HG03354 (cell line): Measurements from ENCODE around the gene PLPPR5.
A peak's percentile ranks its signal among the peaks of the same experiment; 100 is the strongest.
"Not testable (repeated sequence)": the region's sequence is repeated elsewhere in the genome, so short reads cannot be mapped to it uniquely, and the experiment has no call there.

Experiments
- ATAC-seq: cut with Tn5 transposase; IDR thresholded peaks from one replicate; pipeline ENCODE4 v1.9.1; 2021; ENCODE audit warnings: mild to moderate bottlenecking; ENCODE audit not compliant: unreplicated experiment, poor library complexity, severe bottlenecking

PLPPR5 gene

DNA sequence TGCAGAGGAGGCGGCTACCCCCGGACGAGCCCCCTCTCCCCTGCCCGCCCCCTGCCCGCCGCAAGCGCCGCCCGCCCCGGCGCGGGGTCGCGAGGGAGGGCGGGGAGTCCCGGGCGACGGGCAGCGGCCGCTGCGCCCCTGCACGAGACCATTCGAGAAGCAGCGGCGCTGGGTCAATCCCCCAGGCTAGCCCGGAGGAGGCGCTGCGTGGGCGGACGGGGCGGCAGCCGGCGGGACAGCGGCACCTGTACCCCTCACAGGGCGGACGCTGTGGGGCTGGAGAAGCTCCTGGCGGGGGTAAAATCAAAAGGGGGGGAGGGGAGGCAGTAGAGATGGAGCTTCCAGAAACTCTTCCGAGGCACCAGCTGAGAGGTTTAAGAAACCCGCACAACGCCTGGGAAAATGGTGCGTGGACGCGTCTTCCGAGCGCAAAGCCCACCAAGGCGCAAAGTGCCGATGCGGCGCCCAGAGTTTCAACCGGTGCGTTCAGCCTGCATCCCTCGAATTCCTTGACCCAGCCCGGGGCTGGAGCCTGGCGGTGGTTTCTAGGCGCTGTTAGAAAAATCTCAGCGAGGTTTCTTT, at the start of gene PLPPR5:
Gene PLPPR5, minus strand, starts transcription at position 1 of the 582 bp plus-strand sequence. CDS start 190 bp downstream, outside the sequence.
- ATAC-seq, result peak; percentile 58

- ATAC-seq, result no peak
Measured at GRCh38 chr1:99051611-99052283, 47.1 kb upstream of the PLPPR5 start.

GRCh38 chr1:99049745-99050144, 45.1 kb upstream of the PLPPR5 start:
- ATAC-seq, result no peak

DNA sequence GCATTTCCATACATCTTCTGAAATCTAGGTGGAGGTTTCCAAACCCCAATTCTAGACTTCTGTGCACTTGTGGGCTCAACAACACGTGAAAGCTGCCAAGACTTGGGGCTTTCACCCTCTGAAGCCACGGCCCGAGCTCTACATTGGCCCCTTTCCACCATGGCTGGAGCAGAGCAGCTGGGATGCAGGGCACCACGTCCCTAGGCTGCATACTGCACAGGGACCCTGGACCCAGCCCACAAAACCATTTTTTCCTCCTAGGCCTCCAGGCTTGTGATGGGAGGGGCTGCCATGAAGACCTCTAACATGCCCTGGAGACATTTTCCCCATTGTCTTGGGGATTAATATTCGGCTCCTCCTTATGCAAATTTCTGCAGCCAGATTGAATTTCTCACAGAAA, 32.1 kb upstream of the PLPPR5 start:
- ATAC-seq, result not testable (repeated sequence)

DNA sequence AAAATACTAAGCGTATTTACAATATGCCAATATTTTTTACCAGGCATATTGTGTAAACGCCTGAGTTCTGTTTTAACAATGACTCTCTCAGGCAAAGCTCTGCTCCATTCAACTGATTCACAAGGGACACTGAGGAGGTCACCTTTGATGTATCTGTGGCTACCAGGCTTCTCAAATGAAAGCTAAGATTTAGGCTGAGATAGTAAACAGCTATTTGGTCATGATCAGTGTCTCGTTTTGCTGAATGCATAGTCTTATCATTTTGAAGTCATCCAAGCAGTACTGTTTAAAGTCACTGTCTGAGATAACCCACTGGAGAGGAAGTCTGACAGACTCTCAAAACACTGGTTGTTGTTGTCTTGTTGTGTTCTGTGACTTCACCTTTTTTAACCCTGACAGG, 13.7 kb upstream of the PLPPR5 start:
- no peak for ATAC-seq

GRCh38 chr1:99017655-99018054, 13.0 kb upstream of the PLPPR5 start:
- no peak for ATAC-seq

DNA sequence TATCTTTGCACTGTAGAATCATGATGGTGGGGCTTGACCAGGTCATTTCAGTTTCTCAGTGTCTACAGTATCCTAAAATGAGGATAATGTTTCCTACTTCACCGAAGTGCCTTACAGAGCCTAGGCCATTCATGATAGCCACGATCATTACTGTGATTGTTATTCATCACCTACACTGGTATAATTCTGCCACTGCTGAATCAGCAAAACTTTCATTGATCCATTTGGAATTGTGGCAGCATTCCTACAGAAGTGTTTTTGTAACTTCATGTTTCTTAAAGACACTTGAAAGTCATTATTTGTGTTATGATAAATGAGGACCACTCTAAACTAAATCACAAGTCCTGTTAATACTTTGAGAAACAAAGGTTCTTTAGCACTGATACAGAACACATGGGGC, 6.0 kb upstream of the PLPPR5 start:
- ATAC-seq, result no peak

GRCh38 chr1:99007366-99007765, 2.7 kb upstream of the PLPPR5 start:
- no peak for ATAC-seq

- no peak for ATAC-seq
Measured at GRCh38 chr1:99005537-99005942, 879 bp upstream of the PLPPR5 start.

GRCh38 chr1:99004254-99004860, 304 bp downstream of the PLPPR5 start:
- peak; percentile 60 for ATAC-seq

DNA sequence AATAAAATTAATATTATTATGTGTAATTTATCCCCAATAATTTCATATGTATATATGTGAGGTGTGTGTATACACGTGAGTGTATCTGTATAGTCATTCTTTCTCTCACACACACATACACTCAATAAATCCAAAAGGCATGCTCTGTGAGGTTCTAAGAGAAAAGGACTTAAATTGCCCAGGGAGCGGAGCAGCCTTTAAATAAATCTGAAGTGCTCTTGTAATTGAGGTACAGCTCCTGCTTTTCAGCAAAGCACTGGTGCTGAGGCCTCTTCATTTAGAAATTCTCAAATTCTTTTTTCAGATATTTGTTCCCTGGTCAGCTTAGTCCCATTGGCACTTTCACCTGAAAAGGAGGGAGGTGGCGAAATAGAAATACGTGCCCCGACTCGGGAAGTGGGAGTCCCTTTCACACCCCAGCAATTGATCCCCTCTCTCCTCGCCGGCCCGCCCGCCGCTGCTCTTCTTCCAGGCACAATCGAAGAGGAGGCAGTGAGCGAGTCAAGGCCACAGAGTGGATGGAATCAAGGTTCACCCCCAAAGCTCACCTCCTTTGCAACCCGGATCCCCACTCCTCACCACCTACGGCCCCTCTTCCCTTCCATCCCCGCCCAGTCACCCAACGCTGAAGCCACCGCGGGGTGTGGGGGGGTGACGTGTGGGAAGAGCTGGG, 944 bp downstream of the PLPPR5 start:
- peak; percentile 6 for ATAC-seq

GRCh38 chr1:98992844-98993243, 11.8 kb downstream of the PLPPR5 start:
- no peak for ATAC-seq

GRCh38 chr1:98991127-98992012, 13.3 kb downstream of the PLPPR5 start:
- ATAC-seq, result peak; percentile 66

DNA sequence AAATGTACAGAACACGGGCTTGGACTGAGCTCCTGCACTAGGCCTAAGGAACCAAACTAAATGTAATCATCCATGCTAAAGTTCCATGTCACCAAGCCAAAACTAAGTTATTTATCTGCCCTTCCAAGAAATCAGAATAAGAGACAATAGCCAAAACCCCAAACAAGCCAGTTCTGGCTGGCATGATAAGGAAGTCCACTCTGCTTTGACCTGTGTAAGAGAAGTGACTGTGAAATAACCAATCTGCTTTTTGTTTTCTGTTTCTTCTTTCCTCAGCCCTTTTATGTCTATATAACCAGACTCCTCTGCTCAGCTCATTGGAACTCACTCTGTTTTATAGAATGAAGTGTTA, 15.1 kb downstream of the PLPPR5 start:
- no peak for ATAC-seq

DNA sequence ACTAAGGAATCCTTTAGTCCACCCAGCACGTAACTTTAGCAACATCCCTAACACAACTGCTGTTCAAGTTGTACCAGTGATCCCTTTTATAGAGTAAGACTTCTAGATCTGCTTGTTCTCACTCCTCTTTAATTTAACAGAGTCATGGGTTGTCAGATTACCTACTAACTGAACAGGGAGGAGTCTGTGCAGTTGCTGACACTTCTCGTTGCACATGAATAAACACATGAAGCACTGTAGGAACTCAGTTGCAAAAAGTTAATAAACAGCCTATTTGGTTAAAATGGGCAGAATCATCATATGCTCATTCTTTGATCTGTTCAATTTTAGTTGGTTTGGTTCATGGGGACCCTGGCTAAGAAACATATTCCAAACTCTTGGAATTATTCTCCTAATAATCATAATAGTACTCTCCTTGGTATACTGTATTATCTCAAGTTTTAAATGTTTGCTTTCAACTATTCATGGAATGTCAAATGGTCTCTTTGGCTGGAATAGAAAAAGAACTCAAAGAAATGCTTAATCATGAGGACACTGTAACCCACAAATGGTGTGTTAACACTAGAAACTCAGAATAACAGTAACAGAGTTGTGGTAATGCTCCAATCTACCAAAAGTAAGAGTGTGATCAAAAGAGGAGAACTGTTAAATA, 15.6 kb downstream of the PLPPR5 start:
- peak; percentile 74 for ATAC-seq

GRCh38 chr1:98985687-98986086, 19.0 kb downstream of the PLPPR5 start:
- ATAC-seq, result no peak

GRCh38 chr1:98981917-98982513, 22.6 kb downstream of the PLPPR5 start:
- ATAC-seq, result no peak

DNA sequence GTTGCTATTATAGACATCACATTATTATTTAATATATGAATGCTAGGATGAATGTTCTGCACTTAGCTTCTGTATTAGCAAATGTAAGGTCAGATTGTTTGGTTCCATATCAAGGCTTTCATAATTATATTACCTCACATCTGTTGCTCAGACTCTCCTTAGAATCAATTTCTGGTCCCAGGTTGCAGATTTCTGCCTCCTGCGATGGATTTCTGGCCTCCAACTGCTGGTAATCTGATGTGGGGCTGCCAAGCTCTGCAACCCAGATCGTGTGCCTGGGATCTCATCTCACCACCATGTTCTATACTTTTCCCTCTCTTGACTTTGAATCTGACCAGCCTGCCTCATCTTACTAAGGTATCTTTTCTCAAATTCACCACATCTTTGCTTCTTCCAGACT, 25.2 kb downstream of the PLPPR5 start:
- ATAC-seq, result no peak

GRCh38 chr1:98975810-98976209, 28.9 kb downstream of the PLPPR5 start:
- no peak for ATAC-seq
